ENCODE measurements around the gene WIPF3. TPM values are rescaled to one million over a fixed set of nuclear protein-coding genes. Genes with fewer than 3 reads are reported as not detected.

Gene WIPF3
- total RNA-seq, 1 donor from 2014 or later, result 11.6 TPM

DNA sequence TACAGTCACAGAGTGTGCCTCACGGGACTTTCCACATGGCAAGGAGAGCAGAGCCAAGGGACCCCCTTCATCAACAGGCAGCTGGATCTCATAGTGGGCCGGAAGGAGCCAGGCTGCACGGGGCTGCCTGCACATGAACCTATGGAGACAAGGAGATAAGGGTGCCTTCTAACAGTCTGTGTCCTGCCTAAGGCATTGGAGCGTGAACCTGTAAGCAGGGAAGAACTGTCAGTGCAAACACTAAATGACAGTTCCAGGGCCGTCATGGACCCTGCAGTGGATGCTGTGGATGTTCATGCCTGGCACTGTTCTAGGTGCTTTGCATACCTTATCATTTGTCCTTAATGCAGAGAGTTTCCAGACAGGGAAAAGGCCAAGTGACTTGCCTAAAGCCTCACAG lies 85.9 kb downstream of the WIPF3 start:
- no peak for DNase-seq (ENCODE audit: low spot score)
- intact Hi-C loops (cut with DNase I), result no loop called here

DNA sequence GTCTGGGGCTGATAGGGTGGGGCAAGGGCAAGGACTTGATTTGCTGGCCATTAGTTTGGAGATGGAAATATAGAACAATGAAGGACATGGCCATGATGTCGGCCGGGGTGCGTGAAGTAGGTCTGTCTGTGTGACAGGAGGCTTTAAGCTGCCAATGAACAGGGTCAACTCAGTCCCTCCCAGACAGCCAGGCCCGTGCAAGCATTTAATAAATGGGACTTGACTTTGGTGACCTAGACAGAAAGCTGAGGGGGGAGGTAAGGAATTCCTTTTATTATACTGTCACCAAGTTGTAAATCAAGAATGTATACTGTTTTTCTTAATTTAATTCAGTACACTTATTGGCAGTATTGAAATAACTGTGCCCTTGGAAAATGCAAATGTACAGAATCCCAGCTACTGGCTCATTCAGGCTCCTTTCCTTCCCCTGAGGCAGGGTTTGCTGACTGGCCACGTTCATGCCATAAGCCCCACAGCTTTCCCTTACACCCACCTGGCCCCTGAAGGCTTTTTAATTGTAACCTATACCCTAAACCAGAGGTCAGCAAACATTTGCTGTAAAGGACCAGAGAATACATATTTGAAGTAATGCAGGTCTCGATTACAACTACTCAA lies 87.2 kb downstream of the WIPF3 start:
- intact Hi-C loops (cut with DNase I), result no loop called here
- DNase-seq (ENCODE audit: low spot score), result no peak

DNA sequence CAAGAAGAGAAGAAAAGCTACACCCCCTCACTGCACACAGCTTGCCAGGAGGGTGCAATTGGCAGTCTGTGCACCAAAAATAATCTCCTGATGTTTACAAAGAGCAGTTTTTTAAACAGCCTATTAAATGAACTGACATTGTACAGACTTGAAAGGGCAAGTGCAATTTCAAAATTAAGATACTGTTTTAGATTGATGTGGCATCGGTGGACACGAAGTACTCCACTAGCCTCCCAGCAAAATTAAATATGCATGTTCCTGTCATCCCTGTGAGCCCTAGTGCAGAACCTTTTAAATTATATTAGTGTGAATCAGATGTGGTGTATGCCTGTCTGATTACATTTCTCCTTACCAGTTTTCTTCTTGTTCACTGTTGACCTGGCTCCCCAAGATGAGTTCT lies 87.9 kb downstream of the WIPF3 start:
- intact Hi-C loops (cut with DNase I), result no loop called here
- DNase-seq (ENCODE audit: low spot score), result no peak

DNA sequence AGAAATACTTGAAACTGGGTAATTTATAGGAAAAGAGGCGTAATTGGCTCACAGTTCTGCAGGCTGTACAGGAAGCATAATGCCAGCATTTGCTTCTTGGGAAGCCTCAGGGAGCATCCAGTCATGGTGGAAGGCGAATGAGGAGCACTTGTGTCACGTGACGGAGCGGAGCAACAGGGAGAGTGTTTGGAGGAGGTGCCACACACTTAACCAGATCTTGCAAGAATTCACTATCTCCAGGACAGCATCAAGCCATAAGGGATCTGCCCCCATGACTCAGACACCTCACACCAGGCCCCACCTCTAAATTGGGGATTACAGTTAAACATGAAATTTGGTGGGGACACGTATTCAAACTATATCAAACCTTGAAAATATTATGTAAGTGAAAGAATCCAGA lies 89.3 kb downstream of the WIPF3 start:
- intact Hi-C loops (cut with DNase I), result no loop called here
- no peak for DNase-seq (ENCODE audit: low spot score)

DNA sequence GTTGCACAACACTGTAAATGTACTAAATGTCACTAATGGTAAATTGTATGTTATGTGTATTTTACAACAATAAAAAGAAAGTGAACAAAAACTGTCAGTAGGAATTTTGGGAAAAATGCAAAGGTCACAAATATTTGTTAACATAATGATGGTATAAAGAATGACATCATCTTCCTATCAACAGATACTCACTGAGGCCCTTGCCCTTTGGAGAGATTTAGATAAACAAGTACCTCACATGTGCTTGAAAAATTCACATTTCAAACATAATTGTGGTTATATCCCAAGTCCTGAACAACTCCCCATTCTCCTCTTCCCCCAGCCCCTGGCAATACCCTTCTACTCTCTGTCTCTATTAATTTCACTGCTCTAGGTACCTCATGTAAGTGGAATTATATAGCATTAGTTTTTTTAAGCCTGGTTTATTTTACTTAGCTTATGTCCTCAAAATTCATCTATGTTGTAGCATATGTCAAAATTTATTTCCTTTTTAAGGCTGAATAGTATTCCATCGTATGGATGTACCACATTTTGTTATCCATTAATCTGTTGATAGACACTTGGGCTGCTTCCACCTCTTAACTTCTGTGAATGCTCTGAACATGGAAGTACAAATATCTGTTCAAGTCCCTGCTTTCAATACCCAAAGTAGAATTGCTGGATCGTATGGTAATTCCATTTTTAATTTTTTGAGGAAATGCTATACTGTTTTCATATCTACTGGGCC lies 90.5 kb downstream of the WIPF3 start:
- no peak for DNase-seq (ENCODE audit: low spot score)
- intact Hi-C loops (cut with DNase I), result no loop called here

DNA sequence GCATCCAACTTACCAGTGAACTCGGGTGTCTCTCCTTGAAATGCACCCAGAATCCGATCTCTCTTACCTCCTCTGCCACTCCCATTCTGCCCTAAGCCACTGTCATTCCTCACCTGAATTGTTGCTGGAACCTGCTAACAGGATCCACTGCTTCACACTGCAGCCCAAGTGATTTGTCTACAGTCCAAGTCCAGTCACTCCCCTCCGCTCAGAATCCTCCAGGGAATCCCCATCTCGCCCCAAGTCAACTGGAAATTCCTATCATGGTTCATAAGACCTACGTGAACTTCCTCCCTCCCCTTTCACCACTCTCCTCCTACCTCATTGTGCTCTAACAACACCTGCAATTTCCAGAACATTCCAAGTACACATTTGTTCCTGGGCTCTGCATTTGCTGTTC lies 92.0 kb downstream of the WIPF3 start:
- intact Hi-C loops (cut with DNase I), result no loop called here
- no peak for DNase-seq (ENCODE audit: low spot score)

DNA sequence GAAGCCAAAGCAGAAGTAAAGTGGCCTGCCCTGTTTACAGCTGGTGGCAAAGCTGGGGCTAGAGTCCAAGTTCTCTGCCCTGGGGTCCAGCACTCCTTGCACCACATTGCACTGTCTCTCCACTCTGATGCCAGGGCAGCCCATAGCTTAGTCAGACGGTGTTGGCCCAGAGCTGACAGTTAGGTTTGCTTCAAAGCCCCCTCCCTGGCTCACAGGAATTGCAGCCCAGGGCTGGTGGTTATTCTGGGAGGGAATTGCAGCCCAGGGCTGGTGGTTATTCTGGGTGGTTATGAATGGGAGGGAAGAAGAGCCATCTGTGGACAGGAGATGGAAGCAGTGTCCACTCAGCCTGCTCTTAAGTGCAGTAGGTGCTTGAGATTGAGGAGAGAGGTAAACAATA lies 94.4 kb downstream of the WIPF3 start:
- intact Hi-C loops (cut with DNase I), result no loop called here
- DNase-seq (ENCODE audit: low spot score), result no peak

DNA sequence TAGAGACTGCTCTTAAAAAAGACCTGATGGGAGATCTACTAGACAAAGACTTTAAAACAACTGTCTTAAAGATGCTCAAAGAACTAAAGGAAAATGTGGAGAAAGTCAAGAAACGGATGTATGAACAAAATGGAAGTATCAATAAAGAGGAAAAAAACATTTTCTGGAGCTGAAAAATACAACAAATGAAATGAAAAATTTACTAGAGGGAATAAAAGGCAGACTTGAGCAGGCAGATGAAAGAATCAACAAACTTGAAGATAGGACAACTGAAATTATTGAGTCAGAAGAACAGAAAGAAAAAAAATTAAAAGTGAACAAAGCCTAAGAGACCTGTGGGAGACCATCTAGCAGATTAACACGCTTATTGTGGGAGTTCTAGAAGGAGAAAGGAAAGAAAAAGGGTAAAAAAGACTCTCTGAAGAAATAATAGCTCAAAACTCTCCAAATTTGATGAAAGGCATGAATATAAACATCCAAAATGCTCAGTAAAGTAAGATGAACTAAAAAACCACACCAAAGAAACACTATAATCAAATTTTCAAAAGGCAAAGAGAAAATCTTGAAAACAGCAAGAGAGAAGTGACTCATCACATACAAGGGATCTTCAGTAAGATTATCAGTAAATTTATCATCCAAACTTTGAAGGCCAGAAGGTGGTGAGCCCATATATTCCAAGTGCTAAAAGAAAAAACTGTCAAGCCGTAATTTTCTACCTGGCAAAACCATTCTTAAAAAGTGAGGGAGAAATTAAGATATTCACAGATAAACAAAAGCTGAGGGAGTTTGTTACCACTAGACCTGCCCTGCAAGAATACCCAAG lies 100.1 kb downstream of the WIPF3 start:
- DNase-seq (ENCODE audit: low spot score), result no peak
- intact Hi-C loops (cut with DNase I), result no loop called here

DNA sequence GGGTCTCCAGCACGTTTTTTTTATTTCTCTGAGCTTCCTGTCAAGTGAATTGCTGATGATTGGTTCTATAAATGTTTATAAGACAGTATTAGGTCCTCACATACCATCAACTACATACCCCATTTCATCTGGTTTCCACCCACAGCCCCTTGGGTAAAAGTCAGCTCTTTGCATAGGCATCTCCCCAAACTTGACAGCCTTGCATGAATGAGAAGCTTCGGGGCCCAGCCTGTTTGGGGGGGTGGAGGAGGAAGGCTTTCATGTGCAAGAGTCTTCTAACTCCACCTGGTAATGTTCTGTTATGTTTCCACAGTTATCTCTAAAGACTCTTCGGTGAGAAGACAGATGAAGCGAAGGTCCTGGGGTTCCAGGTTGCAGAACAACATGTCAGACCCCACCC lies 107.9 kb downstream of the WIPF3 start:
- intact Hi-C loops (cut with DNase I), result no loop called here
- DNase-seq (ENCODE audit: low spot score), result no peak

DNA sequence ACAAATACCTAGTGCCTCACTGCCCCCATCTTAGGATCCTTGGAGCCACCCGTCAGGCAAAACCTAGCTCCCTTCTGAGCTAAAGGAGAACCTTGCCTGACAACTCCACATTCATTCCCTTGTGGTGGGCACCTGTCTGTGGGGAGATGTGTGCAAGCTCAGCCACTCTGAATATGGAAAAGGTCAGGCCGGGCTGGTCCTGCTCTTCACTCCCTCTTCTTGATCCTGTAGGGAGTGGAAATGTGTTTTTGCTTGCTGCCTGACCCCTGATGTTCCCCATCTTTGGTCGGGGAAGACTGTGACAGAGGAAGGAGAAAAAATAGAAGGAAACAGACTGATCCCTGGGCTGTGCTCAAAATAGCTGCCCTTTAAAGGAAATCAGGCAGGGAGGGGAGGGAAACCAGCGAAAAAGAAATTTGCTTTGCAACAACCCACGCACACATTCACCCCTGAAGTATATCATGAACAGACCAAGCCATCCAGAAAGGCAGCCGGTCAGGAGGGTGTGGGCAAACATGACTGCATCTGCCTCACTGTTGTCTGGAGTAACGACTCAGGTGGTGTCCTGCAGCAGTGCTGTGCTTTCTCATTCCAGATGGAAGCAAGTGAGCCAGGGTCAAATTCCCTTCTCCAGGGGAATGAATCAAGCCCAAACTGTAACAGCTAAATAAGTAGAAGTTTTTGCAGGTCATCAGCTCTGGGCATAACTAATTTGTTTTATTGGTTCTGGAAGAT lies 109.3 kb downstream of the WIPF3 start:
- DNase-seq (ENCODE audit: low spot score), result no peak
- intact Hi-C loops (cut with DNase I), result no loop called here

DNA sequence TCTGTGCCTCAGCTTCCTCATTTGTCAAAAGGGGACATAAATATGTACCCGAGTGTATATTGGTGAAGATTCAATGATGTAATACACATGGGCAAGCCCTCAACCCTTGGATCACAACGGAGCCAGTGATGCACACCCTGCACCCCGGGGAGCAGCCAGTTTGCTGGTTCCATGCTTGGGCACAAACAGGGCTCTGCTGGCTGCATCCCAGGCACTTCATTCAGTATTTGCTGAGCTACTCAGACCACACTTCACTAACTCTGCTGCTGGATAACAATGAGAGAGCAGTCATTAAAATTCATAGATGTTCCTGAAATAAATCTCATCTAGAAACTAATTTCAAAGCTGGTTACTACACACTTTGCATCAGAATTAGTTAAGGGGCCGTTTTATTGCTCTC lies 111.3 kb downstream of the WIPF3 start:
- intact Hi-C loops (cut with DNase I), result no loop called here
- DNase-seq (ENCODE audit: low spot score), result no peak

DNA sequence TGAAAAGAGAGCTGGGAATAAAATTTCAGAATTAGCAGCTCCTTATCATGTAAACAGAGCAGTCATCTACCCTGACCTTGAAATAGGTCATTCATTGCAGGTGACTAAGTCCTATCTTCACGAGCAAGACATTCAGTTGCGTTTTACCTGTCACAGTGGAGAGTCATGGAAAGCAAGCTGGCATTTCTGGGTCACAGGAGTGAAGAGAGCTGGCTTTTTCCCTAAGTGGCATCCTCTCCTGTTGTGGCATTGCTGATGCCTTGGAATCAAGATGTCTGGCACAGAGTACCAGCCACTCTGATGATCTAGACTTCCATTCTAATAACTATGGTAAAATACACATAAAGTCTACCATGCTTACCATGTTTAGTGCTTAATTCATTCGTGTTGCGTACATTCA lies 112.5 kb downstream of the WIPF3 start:
- intact Hi-C loops (cut with DNase I), result no loop called here
- DNase-seq (ENCODE audit: low spot score), result no peak

DNA sequence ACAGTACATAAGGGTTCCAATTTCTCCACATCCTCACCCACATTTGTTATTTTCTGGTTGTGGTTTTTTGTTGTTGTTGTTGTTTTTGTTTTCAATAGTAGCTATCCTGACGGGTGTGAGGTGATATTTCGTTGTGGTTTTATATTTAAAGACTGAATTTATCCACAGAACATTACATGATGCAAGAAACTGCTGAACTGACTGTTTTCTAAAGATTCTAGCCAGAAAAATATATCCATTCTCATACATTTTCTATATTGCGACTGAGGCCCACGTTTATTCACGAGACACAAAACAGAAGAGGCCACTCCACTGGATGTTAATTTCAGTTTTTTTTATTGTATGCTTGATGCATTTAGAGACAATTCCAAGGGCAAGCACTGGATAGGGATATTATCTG lies 113.5 kb downstream of the WIPF3 start:
- intact Hi-C loops (cut with DNase I), result loop anchor here (5.0 kb wide), 2 partner anchors 37 to 282 kb away; no protein-coding TSS in a partner anchor
- no peak for DNase-seq (ENCODE audit: low spot score)

DNA sequence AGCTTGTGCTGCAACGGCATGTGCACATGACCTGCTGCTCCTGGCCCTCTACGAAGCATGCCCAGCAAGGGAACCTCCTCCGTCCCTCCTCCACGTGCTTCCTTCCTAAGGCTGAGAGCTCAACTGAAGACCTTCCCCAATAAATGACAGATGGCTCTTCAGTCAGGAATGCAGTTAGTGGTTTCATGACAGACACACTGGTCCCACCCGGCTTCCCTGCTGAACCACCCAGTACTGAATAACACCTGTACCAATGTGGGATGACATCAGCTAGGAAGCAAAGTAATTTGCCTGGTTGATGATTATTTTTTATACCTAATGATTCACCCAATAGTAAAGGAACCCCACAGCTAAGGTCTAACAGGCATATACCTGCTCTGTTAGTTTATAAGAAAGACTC lies 114.2 kb downstream of the WIPF3 start:
- DNase-seq (ENCODE audit: low spot score), result no peak
- intact Hi-C loops (cut with DNase I), result loop anchor here (5.0 kb wide), 2 partner anchors 38 to 283 kb away; no protein-coding TSS in a partner anchor

DNA sequence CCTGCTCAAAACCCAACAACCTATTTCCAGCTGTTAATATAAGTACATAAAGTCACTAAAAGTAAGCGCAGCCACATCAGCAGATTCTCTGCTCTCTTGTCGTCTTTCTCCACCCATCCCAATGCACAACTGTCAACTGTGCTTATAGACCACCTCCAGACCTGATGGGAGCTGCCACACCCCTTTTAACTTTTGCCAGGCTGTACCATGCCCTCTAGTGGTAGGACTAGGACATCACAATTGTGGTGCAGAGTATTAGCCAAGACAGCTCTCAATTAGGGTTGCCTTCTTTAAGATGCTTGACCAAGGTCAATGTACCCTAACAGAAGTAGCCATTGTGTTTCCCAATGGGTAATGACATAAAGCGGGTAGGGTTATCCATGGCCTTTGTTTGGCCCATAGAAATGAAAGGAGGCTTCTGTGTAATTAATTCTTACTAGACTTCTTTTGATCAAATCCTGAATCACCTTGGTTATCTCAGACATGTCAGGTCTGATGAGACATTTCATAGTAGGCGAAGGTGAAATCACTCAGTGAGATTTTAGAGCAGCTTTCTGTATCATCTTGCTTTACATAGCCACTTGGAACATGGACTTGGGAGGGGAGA lies 115.2 kb downstream of the WIPF3 start:
- DNase-seq (ENCODE audit: low spot score), result no peak

DNA sequence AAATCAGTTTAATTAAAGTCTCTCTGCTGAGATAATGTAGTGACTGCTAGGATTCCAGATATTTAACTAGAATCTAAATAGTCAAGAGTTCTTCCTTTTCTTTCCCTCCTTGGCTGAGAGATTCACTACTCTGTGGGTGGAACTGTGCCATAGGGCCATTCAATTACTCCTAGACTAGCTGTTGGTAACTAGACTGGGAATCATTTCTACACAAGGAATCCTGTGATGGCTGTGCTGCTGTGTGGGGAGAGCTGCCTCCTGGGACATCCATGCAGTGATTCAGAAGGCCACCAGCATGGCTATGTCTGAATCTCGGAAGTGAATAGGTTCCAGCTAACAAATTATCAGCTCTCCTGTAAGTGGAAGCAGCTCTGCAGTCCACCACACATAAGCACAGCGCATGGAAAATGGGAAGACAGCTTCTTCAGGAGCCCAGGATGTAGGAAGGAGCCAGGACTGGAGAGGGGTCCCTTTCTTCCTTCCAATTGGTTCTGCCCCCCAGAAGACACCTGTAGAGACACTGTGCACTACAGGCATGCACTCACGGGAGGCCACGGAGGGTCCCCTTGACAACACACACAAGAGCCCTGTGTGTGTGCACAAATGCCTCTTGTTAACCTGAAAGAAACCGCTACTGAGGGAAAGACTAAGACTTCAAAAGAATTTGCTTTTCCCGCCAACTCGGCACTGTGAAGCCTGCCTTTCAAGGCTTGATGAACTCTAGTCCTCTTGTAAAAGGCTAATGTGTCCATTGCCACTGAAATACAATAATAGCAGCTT lies 116.8 kb downstream of the WIPF3 start:
- no peak for DNase-seq (ENCODE audit: low spot score)
- intact Hi-C loops (cut with DNase I), result loop anchor here (2.0 to 5.0 kb wide), 3 partner anchors 41 to 286 kb away; no protein-coding TSS in a partner anchor

More for the DNA sequence above, 115.2 kb downstream of the WIPF3 start:
- intact Hi-C loops (cut with DNase I), result loop anchor here (2.0 to 5.0 kb wide), 3 partner anchors 39 to 284 kb away; no protein-coding TSS in a partner anchor

DNA sequence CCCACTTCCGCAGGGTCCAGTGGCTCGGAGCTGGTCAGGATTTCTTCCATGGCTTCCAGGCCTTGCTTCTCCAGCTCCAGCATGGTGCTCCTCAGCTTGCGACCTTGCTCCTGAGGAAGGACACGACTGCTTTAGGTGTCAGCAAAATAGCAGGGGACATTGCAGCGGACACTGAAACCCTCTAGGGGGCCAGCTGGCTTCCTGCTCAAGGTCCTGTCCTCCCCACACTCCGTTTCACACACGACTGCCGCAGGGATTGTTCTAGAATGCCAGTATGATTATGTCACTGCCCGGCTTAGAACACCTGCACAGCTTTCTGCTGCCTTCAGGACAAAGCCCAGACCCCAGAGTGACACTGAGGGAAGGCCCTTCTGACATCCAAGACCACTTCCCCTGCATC lies 117.7 kb downstream of the WIPF3 start:
- DNase-seq (ENCODE audit: low spot score), result no peak
- intact Hi-C loops (cut with DNase I), result loop anchor here (5.0 kb wide), 2 partner anchors 42 to 287 kb away; no protein-coding TSS in a partner anchor

DNA sequence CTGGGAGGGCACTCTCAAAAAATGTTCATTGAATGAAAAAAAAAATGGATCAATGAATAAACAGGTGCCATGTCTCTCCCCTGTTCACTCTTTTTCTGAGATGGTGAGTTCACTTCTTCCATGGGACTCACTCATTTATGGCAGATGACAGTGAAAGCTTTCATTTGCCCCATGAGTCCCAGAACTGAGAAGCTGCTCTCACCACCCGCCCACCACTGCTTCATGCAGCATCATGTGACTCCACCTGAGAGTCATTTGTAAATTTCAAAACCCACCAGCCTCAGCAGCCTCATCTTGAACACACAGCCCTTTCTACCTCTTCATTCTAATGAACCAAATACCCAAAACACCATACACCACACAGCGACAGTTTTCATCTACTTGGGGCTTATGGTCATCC lies 118.4 kb downstream of the WIPF3 start:
- no peak for DNase-seq (ENCODE audit: low spot score)
- intact Hi-C loops (cut with DNase I), result loop anchor here (5.0 kb wide), 2 partner anchors 42 to 287 kb away; no protein-coding TSS in a partner anchor
